ENCODE data around the gene LDAH. TPM values are rescaled to one million over a fixed set of nuclear protein-coding genes. Genes with fewer than 3 reads are reported as not detected.
A peak's percentile ranks its signal among the peaks of the same experiment; 100 is the strongest.

LDAH gene
- polyA plus RNA-seq, 1 experiment, result 31.4 TPM

GRCh38 chr2:20638646-20639430 is 184.1 kb downstream of the LDAH start:
- Histone ChIP-seq H3K27ac (ENCODE audit: low read depth, low read length) (no peak overlapping the region), H3K9me3 (ENCODE audit: control insufficient read depth, insufficient read depth, low read length) (no peaks in the 10 kb centered on the region), H3K4me3 (ENCODE audit: low read depth, low read length) (no peak overlapping the region), H3K27me3 (ENCODE audit: control insufficient read depth, insufficient read depth, low read length) (no peaks in the 10 kb centered on the region)
- ChIA-PET CTCF (interaction anchor here (0.7 to 2.0 kb wide), 4 partner anchors 192 to 228 kb away, joined by 3 to 7 read pairs (median 7); partner anchors contain the start of gene RHOB), POLR2A (interaction anchor here (1.7 kb wide), 1 partner anchor 192 kb away, joined by 7 read pairs; the partner anchor contains the start of gene RHOB)
- no peak for DNase-seq (ENCODE audit: low read depth, low spot score)
- no peak for TF ChIP-seq CTCF (IDR thresholded peaks at IDR 0.05; ENCODE audit: low read depth, low read length)

DNA sequence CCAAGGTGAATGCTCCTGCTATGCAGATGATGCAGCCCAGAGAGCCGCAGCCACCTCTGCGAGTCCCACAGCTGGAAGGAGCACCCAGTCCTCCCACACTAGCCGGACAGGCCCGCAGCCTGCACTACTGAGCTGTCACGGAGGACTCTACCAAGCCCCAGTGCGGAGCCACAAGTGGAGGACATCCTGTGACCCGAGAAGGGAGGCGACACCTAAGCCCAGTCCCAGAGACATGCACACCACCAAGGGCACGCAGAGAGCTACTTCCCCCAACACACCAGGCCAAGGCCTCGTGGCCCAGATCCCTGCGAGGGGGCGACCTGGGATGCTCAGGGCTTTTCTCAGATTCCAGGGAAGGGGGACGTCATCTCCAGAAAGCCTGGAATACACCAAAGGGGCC is 184.9 kb downstream of the LDAH start:
- Histone ChIP-seq H3K27me3 (ENCODE audit: control insufficient read depth, insufficient read depth, low read length) (no peaks in the 10 kb centered on the region), H3K4me3 (ENCODE audit: low read depth, low read length) (no peak overlapping the region), H3K9me3 (ENCODE audit: control insufficient read depth, insufficient read depth, low read length) (no peaks in the 10 kb centered on the region; the same call in 1 of the 2 replicates), H3K27ac (ENCODE audit: low read depth, low read length) (no peak overlapping the region)
- no peak for TF ChIP-seq CTCF (IDR thresholded peaks at IDR 0.05; ENCODE audit: low read depth, low read length)
- no peak for DNase-seq (ENCODE audit: low read depth, low spot score)
- ChIA-PET CTCF (interaction anchor here (0.7 to 2.2 kb wide), 4 partner anchors 20 to 196 kb away, joined by 3 to 9 read pairs (median 7); partner anchors contain the start of gene RHOB), POLR2A (no interaction called here)

- CTCF ChIA-PET, result interaction anchor here (0.7 to 4.2 kb wide), 8 partner anchors 19 to 258 kb away, joined by 3 to 83 read pairs (median 9); partner anchors contain the start of gene RHOB
- POLR2A ChIA-PET, result interaction anchor here (0.6 kb wide), 1 partner anchor 237 kb away, joined by 3 read pairs; no protein-coding TSS in a partner anchor
- Histone ChIP-seq H3K27ac (ENCODE audit: low read depth, low read length) (no peak overlapping the region), H3K4me3 (ENCODE audit: low read depth, low read length) (no peak overlapping the region), H3K27me3 (ENCODE audit: control insufficient read depth, insufficient read depth, low read length) (no peaks in the 10 kb centered on the region), H3K9me3 (ENCODE audit: control insufficient read depth, insufficient read depth, low read length) (no peaks in the 10 kb centered on the region; the same call in 1 of the 2 replicates)
- no peak for TF ChIP-seq CTCF (IDR thresholded peaks at IDR 0.05; ENCODE audit: low read depth, low read length)
- DNase-seq (ENCODE audit: low read depth, low spot score), result no peak
Observed at GRCh38 chr2:20637147-20637546, 185.8 kb downstream of the LDAH start.

GRCh38 chr2:20635675-20636584 is 187.0 kb downstream of the LDAH start:
- peak; percentile 96 for TF ChIP-seq CTCF (IDR thresholded peaks at IDR 0.05; ENCODE audit: low read depth, low read length)
- Histone ChIP-seq H3K27ac (ENCODE audit: low read depth, low read length) (no peak overlapping the region), H3K4me3 (ENCODE audit: low read depth, low read length) (no peak overlapping the region), H3K9me3 (ENCODE audit: control insufficient read depth, insufficient read depth, low read length) (no peaks in the 10 kb centered on the region; the same call in 1 of the 2 replicates), H3K27me3 (ENCODE audit: control insufficient read depth, insufficient read depth, low read length) (no peaks in the 10 kb centered on the region)
- ChIA-PET CTCF (interaction anchor here (0.5 to 4.2 kb wide), 28 partner anchors 7 to 329 kb away, joined by 3 to 83 read pairs (median 8); partner anchors contain the start of gene RHOB), POLR2A (interaction anchor here (0.7 to 3.0 kb wide), 2 partner anchors 189 to 192 kb away, joined by 4 to 47 read pairs; partner anchors contain the start of gene RHOB)
- DNase-seq (ENCODE audit: low read depth, low spot score), result peak; percentile 53
